PC-9 (cell line): Measurements from ENCODE around the gene KIF7. TPM values are rescaled to one million over a fixed set of nuclear protein-coding genes. Genes with fewer than 3 reads are reported as not detected.

ENCODE experiments used
- BruUV-seq: library from RNA; stranded (reverse); fragments of 400-500 nt; replicated peaks from 2 replicates; lab custom pipeline; 2021; lab: Mats Ljungman, UMichigan
- CTCF ChIA-PET: fragments of 300-600 bp; sonication (Branson Sonifier 250); formaldehyde crosslinking; loops from one replicate; lab custom pipeline; 2022; ENCODE audit warnings: antibody characterized with exemption; lab: Charles Lee
- POLR2A ChIA-PET: fragments of 300-600 bp; sonication (Branson Sonifier 250); formaldehyde crosslinking; loops from one replicate; lab custom pipeline; 2022; ENCODE audit warnings: antibody characterized with exemption; ENCODE audit not compliant: unreplicated experiment; lab: Charles Lee
- DNase-seq, 2 experiments: peaks; one replicate each; pipeline versions ENCODE4 v3.0.0 to v3.0.0-alpha.2; 2015 to 2022; ENCODE audit warnings: mixed read lengths in 1 of 2
- H2AFZ ChIP-seq: fragments of 200-600 bp; sonication (generic); 2 replicates; pipeline ENCODE4 v1.8.1; 2017; ENCODE audit warnings: antibody characterized with exemption
- H3F3A ChIP-seq: fragments of 200-600 bp; sonication (generic); 2 replicates; pipeline ENCODE4 v1.8.1; 2017; ENCODE audit warnings: antibody characterized with exemption, mild to moderate bottlenecking, low read depth; ENCODE audit not compliant: insufficient read depth
- H3K27ac ChIP-seq: fragments of 200-600 bp; sonication (generic); 2 replicates; pipeline ENCODE4 v1.6.1; 2016; ENCODE audit warnings: mixed run types
- H3K27me3 ChIP-seq: fragments of 200-600 bp; sonication (generic); 2 replicates; pipeline ENCODE4 v1.6.1; 2016; ENCODE audit warnings: low read depth, mixed run types; ENCODE audit not compliant: insufficient read depth
- H3K36me3 ChIP-seq: fragments of 200-600 bp; sonication (generic); 2 replicates; pipeline ENCODE4 v1.6.1; 2016; ENCODE audit warnings: low read depth, mixed run types
- H3K4me1 ChIP-seq: fragments of 200-600 bp; sonication (generic); replicated peaks from 2 replicates; pipeline ENCODE4 v1.6.1; 2016; ENCODE audit warnings: mixed run types; ENCODE audit not compliant: insufficient read depth
- H3K4me2 ChIP-seq: fragments of 200-600 bp; sonication (generic); 2 replicates; pipeline ENCODE4 v1.6.1; 2017; ENCODE audit warnings: mixed run types
- H3K4me3 ChIP-seq: fragments of 200-600 bp; sonication (generic); 2 replicates; pipeline ENCODE4 v1.6.1; 2016; ENCODE audit warnings: mixed run types
- H3K79me2 ChIP-seq: fragments of 200-600 bp; sonication (generic); 2 replicates; pipeline ENCODE4 v1.6.1; 2017; ENCODE audit warnings: low read depth, mixed run types
- H3K9me2 ChIP-seq: fragments of 200-600 bp; sonication (generic); 2 replicates; pipeline ENCODE4 v1.8.1; 2017; ENCODE audit warnings: mild to moderate bottlenecking; ENCODE audit not compliant: insufficient read depth
- H3K9me3 ChIP-seq: fragments of 200-600 bp; sonication (generic); 2 replicates; pipeline ENCODE4 v1.8.1; 2016; ENCODE audit warnings: low read depth; ENCODE audit not compliant: insufficient read depth
- H4K20me1 ChIP-seq: fragments of 200-600 bp; sonication (generic); 2 replicates; pipeline ENCODE4 v1.8.1; 2017; ENCODE audit not compliant: insufficient read depth
- EZH2 ChIP-seq: fragments of 200-600 bp; sonication (generic); IDR thresholded peaks from 2 replicates; pipeline ENCODE4 v1.8.0; 2017; ENCODE audit warnings: antibody characterized with exemption, low read depth
- intact Hi-C: fragments of 100-400 bp; cut with micrococcal nuclease; formaldehyde crosslinking; loops from one replicate; pipeline ENCODE4 v1.10.0; 2022; ENCODE audit not compliant: unreplicated experiment
- total RNA-seq: library from RNA; stranded (reverse); gene quantifications from 2 replicates; pipeline ENCODE4 v1.2.3, GENCODE V29; 2021
- TF ChIP-seq, protein P1 (sequence below): fragments of 200-600 bp; sonication (generic); conservative IDR thresholded peaks from 2 replicates; pipeline ENCODE4 v1.6.1; 2017; ENCODE audit warnings: mixed run types, antibody characterized with exemption, mild to moderate bottlenecking, moderate library complexity

The KIF7 gene
- total RNA-seq, 1 experiment from 2014 or later = 13.3 TPM

DNA sequence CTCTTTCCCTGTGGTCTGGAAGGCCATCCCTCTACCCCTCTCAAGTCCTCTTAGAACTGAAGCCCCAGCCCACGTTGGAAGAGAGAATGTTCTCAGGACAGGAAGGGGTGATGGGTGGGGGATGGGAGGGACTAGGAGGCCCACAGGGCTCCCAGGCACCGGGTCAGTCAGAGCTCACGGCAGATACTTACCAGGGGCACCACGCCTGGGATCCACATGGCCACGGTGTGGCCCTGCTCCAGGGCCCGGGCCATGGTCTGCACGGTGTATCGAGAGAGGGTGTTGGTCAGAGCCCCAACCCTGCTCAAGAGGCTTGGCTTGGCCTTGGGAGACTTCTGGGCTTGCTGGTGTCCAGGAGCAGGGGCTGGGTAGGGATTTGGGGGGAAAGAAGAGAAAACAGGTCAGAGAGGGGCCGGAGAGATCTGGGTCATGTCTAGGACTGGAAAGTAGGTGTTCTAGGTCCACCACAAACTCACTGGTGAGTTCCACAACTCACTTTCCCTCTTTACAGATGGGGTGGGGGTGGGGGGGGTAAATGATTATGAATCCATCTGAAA, 14.1 kb upstream of the KIF7 start:
- CTCF ChIA-PET = no interaction called here
- Histone ChIP-seq H3K27me3 (no peaks in the 10 kb centered on the region), H4K20me1 (no peaks in the 10 kb centered on the region), H2AFZ (no peak overlapping the region), H3K79me2 (no peaks in the 10 kb centered on the region), H3K9me3 (no peaks in the 10 kb centered on the region), H3K9me2 (no peaks in the 10 kb centered on the region), H3F3A (peaks cover 3% of the 10 kb centered on the region), H3K27ac (no peak overlapping the region), H3K4me3 (no peak overlapping the region), H3K4me1 (no peaks in the 10 kb centered on the region), H3K36me3 (no peaks in the 10 kb centered on the region), H3K4me2 (no peak overlapping the region)
- DNase-seq = no peak
- intact Hi-C loops = no loop called here
- BruUV-seq = no TSS peak
- POLR2A ChIA-PET = no interaction called here
- TF ChIP-seq EZH2 = no peak
- TF ChIP-seq, protein P1, sequence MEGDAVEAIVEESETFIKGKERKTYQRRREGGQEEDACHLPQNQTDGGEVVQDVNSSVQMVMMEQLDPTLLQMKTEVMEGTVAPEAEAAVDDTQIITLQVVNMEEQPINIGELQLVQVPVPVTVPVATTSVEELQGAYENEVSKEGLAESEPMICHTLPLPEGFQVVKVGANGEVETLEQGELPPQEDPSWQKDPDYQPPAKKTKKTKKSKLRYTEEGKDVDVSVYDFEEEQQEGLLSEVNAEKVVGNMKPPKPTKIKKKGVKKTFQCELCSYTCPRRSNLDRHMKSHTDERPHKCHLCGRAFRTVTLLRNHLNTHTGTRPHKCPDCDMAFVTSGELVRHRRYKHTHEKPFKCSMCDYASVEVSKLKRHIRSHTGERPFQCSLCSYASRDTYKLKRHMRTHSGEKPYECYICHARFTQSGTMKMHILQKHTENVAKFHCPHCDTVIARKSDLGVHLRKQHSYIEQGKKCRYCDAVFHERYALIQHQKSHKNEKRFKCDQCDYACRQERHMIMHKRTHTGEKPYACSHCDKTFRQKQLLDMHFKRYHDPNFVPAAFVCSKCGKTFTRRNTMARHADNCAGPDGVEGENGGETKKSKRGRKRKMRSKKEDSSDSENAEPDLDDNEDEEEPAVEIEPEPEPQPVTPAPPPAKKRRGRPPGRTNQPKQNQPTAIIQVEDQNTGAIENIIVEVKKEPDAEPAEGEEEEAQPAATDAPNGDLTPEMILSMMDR = no peak

DNA sequence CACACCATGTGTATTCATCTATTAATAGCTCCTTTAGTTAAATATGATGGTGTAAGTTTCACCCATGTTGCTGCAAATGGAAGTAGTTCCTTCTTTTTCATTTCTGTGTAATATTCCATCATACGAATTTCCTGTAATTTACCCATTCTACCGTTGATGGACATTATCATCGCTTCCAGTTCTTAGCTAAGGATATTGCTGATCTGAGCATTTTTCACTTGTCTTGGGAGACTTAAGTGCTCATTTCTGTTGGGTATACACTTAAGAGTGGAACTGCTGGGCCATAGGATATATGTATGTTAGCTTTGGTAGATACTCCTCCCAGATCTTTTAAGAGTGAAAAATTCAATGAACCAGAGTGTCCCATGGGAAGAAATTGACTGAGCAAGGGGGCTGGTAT, 12.9 kb upstream of the KIF7 start:
- Histone ChIP-seq H3K36me3 (no peaks in the 10 kb centered on the region), H3K9me3 (no peaks in the 10 kb centered on the region), H3K9me2 (no peaks in the 10 kb centered on the region), H3K27ac (no peak overlapping the region), H3K27me3 (no peaks in the 10 kb centered on the region), H3K4me1 (peaks cover 4% of the 10 kb centered on the region), H3K4me3 (no peak overlapping the region), H3K4me2 (no peak overlapping the region), H4K20me1 (no peaks in the 10 kb centered on the region), H2AFZ (no peak overlapping the region), H3F3A (peaks cover 6% of the 10 kb centered on the region), H3K79me2 (no peaks in the 10 kb centered on the region)
- no peak for TF ChIP-seq EZH2
- TF ChIP-seq, protein P1 = no peak
- ChIA-PET POLR2A (no interaction called here), CTCF (no interaction called here)
- no TSS peak for BruUV-seq
- intact Hi-C loops = no loop called here
- no peak for DNase-seq

DNA sequence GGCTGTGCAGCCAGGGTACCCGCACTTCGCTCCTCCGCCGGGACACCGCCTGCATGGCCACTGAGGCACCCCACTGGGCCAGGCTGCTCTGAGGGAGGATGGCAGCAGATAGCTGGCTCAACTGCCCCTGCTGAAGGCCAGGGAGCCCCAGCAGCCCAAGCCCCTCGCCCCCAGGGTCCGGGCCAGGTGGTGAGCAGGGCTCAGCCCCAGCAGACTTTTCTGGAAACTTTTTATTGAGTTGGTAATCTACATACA, 12.4 kb upstream of the KIF7 start:
- Histone ChIP-seq H3K27ac (no peak overlapping the region), H3K79me2 (no peaks in the 10 kb centered on the region), H4K20me1 (no peaks in the 10 kb centered on the region), H3K4me1 (peaks cover 7% of the 10 kb centered on the region), H3K9me3 (no peaks in the 10 kb centered on the region), H2AFZ (no peak overlapping the region), H3K36me3 (no peaks in the 10 kb centered on the region), H3K4me3 (no peak overlapping the region), H3F3A (peaks cover 10% of the 10 kb centered on the region), H3K27me3 (no peaks in the 10 kb centered on the region), H3K4me2 (no peak overlapping the region), H3K9me2 (no peaks in the 10 kb centered on the region)
- no peak for TF ChIP-seq EZH2
- TF ChIP-seq, protein P1 = no peak
- intact Hi-C loops = no loop called here
- ChIA-PET POLR2A (no interaction called here), CTCF (no interaction called here)
- no peak for DNase-seq
- no TSS peak for BruUV-seq
